ENCODE measurements around the gene NAV3. TPM values are rescaled to one million over a fixed set of nuclear protein-coding genes. Genes with fewer than 3 reads are reported as not detected.

NAV3 gene, protein sequence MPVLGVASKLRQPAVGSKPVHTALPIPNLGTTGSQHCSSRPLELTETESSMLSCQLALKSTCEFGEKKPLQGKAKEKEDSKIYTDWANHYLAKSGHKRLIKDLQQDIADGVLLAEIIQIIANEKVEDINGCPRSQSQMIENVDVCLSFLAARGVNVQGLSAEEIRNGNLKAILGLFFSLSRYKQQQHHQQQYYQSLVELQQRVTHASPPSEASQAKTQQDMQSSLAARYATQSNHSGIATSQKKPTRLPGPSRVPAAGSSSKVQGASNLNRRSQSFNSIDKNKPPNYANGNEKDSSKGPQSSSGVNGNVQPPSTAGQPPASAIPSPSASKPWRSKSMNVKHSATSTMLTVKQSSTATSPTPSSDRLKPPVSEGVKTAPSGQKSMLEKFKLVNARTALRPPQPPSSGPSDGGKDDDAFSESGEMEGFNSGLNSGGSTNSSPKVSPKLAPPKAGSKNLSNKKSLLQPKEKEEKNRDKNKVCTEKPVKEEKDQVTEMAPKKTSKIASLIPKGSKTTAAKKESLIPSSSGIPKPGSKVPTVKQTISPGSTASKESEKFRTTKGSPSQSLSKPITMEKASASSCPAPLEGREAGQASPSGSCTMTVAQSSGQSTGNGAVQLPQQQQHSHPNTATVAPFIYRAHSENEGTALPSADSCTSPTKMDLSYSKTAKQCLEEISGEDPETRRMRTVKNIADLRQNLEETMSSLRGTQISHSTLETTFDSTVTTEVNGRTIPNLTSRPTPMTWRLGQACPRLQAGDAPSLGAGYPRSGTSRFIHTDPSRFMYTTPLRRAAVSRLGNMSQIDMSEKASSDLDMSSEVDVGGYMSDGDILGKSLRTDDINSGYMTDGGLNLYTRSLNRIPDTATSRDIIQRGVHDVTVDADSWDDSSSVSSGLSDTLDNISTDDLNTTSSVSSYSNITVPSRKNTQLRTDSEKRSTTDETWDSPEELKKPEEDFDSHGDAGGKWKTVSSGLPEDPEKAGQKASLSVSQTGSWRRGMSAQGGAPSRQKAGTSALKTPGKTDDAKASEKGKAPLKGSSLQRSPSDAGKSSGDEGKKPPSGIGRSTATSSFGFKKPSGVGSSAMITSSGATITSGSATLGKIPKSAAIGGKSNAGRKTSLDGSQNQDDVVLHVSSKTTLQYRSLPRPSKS (N-terminal part only)
- total RNA-seq (ENCODE audit: low replicate concordance) = 6.1 and 11.4 TPM in 2 replicates

DNA sequence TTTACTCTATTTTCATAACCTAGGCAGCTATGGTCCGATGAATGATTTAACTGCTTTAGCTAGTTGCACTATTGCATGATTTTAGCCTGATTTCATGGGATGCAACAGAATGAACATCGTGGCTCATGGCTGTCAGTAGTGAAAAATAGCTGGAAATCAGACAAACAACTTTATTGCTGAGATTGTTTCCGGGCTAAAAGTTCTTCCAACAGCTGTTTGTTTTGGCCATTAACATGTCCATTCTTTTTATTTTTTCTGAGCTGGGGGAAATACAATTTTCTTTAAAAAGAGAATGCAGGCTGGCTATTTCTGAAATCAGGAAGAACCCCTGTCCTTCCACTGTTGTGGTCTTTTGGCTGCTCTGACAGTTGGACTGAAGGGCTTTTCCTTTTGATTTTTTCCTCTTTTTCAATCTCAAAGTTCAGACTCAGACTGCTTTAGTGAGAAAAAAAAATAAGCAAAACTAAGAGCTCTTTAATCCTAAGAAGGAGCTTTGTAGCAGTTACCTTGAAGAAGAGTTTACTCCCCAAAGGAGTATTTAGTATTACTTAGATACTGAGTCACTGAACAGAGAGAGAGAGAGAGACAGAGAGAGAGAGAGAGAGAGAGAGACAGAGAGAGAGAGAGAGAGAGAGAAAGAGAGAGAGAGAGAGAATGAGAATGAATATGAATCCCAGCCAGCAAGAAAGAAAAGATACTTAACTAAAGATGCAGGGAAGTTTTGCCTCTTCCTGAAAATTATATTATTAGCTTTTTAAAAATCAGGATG is at the start of gene NAV3:
Gene NAV3, plus strand, starts transcription at position 312 of the 769 bp plus-strand sequence. CDS start 568 bp downstream, outside the sequence.
- no peak within 1 kb of the TSS for H3K9ac ChIP-seq

DNA sequence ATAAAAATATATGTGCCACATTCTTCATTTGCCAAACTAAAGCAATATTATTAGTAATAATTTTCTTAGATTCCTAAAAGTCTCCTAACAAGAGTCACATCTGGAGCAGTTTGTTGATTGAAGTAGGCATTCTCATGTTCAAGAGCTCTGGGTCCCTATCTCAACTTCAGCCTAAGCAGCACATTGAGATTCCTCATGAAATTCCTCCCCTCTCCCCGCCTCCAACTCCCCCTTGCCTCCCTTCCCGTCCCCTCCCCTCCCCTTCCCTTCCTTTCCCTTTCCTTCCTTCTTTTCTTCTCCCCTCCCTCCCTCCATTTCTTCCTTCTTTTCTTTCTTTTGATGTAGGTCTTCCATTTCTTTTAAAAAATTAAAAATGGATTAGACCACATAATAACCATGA is 48.7 kb upstream of the NAV3 start:
- no peak for DNase-seq (ENCODE audit: low spot score)
- Histone ChIP-seq H3K9me3 (ENCODE audit: low read depth) (no peaks in the 10 kb centered on the region), H3K9ac (no peak overlapping the region), H4K20me1 (ENCODE audit: low read depth) (no peaks in the 10 kb centered on the region), H3K4me1 (no peaks in the 10 kb centered on the region), H3K27me3 (no peaks in the 10 kb centered on the region), H3K36me3 (no peaks in the 10 kb centered on the region), H3F3A (ENCODE audit: low read depth) (no peaks in the 10 kb centered on the region), H2AFZ (replicated peaks) (no peak overlapping the region), H3K27ac (no peak overlapping the region), H3K79me2 (ENCODE audit: low read depth) (no peaks in the 10 kb centered on the region), H3K4me2 (no peak overlapping the region), H3K4me3 (no peak overlapping the region)
- no peaks in the 10 kb centered on the region for H3K27me3 Mint-ChIP-seq (ENCODE audit: insufficient read depth, low read depth)
- H3K4me3 Mint-ChIP-seq = no peak overlapping the region
- no peaks in the 10 kb centered on the region for H3K9me3 Mint-ChIP-seq
- TF ChIP-seq EZH2 (IDR thresholded peaks at IDR 0.05) = no peak
- H3K36me3 Mint-ChIP-seq = no peaks in the 10 kb centered on the region
- H3K27ac Mint-ChIP-seq = no peak overlapping the region
- peaks cover 3% of the 10 kb centered on the region for H3K4me1 Mint-ChIP-seq

More for the DNA sequence above, at the start of gene NAV3:
- no peak within 1 kb of the TSS for H3K27ac ChIP-seq
- no peaks in the 10 kb centered on the region for H3K4me1 Mint-ChIP-seq
- H4K20me1 ChIP-seq (ENCODE audit: low read depth) = no peaks in the 10 kb centered on the region
- H3K4me3 Mint-ChIP-seq = no peak within 1 kb of the TSS
- H2AFZ ChIP-seq (replicated peaks) = no peak within 1 kb of the TSS
- no peak for DNase-seq (ENCODE audit: low spot score)
- no peaks in the 10 kb centered on the region for H3F3A ChIP-seq (ENCODE audit: low read depth)
- H3K4me3 ChIP-seq = no peak within 1 kb of the TSS
- H3K36me3 Mint-ChIP-seq = no peaks in the 10 kb centered on the region
- TF ChIP-seq, protein P1, sequence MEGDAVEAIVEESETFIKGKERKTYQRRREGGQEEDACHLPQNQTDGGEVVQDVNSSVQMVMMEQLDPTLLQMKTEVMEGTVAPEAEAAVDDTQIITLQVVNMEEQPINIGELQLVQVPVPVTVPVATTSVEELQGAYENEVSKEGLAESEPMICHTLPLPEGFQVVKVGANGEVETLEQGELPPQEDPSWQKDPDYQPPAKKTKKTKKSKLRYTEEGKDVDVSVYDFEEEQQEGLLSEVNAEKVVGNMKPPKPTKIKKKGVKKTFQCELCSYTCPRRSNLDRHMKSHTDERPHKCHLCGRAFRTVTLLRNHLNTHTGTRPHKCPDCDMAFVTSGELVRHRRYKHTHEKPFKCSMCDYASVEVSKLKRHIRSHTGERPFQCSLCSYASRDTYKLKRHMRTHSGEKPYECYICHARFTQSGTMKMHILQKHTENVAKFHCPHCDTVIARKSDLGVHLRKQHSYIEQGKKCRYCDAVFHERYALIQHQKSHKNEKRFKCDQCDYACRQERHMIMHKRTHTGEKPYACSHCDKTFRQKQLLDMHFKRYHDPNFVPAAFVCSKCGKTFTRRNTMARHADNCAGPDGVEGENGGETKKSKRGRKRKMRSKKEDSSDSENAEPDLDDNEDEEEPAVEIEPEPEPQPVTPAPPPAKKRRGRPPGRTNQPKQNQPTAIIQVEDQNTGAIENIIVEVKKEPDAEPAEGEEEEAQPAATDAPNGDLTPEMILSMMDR (IDR thresholded peaks at IDR 0.05) = no peak
- TF ChIP-seq EZH2 (IDR thresholded peaks at IDR 0.05) = no peak
- no peak for TF ChIP-seq EZH2phosphoT487 (IDR thresholded peaks at IDR 0.05)
- no peak within 1 kb of the TSS for H3K4me2 ChIP-seq
- no peaks in the 10 kb centered on the region for H3K27me3 ChIP-seq
- no peaks in the 10 kb centered on the region for H3K9me3 ChIP-seq (ENCODE audit: low read depth)
- H3K79me2 ChIP-seq (ENCODE audit: low read depth) = no peaks in the 10 kb centered on the region
- H3K27me3 Mint-ChIP-seq (ENCODE audit: insufficient read depth, low read depth) = no peaks in the 10 kb centered on the region
- no peaks in the 10 kb centered on the region for H3K36me3 ChIP-seq
- no peak within 1 kb of the TSS for H3K27ac Mint-ChIP-seq
- no peaks in the 10 kb centered on the region for H3K9me3 Mint-ChIP-seq
- no peaks in the 10 kb centered on the region for H3K4me1 ChIP-seq

DNA sequence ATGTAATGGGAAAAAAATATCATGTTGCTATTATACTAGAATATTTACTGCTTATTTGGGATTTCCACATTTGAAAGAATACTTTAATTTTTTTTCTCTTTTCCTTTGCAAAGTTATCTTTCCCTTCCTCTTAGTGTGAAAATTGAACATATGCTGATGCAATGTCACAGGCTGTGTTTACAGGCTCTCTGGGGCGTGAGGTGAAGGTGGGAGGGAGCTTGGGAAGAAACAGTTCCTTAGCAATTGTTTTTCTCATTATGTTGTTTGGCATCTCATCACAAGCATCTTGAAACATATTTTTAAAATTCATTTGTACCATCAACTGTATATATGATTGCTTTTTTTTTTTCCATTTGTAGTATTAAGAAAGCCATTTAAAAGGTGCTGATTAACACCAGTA is 47.9 kb upstream of the NAV3 start:
- Histone ChIP-seq H3K9ac (no peak overlapping the region), H3F3A (ENCODE audit: low read depth) (no peaks in the 10 kb centered on the region), H3K36me3 (no peaks in the 10 kb centered on the region), H3K79me2 (ENCODE audit: low read depth) (no peaks in the 10 kb centered on the region), H2AFZ (replicated peaks) (no peak overlapping the region), H3K4me2 (no peak overlapping the region), H3K27me3 (no peaks in the 10 kb centered on the region), H4K20me1 (ENCODE audit: low read depth) (no peaks in the 10 kb centered on the region), H3K9me3 (ENCODE audit: low read depth) (no peaks in the 10 kb centered on the region), H3K4me3 (no peak overlapping the region), H3K27ac (no peak overlapping the region), H3K4me1 (no peaks in the 10 kb centered on the region)
- Mint-ChIP-seq H3K27me3 (ENCODE audit: insufficient read depth, low read depth) (no peaks in the 10 kb centered on the region), H3K27ac (no peak overlapping the region), H3K9me3 (no peaks in the 10 kb centered on the region), H3K4me1 (peaks cover 3% of the 10 kb centered on the region), H3K36me3 (no peaks in the 10 kb centered on the region), H3K4me3 (no peak overlapping the region)
- no peak for DNase-seq (ENCODE audit: low spot score)
- no peak for TF ChIP-seq EZH2 (IDR thresholded peaks at IDR 0.05)
- no peak for TF ChIP-seq EZH2phosphoT487 (IDR thresholded peaks at IDR 0.05)
- TF ChIP-seq, protein P1 (IDR thresholded peaks at IDR 0.05) = no peak

Measured in neural progenitor cell (in vitro differentiated cells).